Nephron (organoid): ENCODE results near the gene DPPA2.
A peak's percentile ranks its signal among the peaks of the same experiment; 100 is the strongest.

Source experiments
- H3K27ac Mint-ChIP-seq, 3 experiments: 2 replicates each; pipeline ENCODE4 v1.8.0; 2020; ENCODE audit warnings: mixed read lengths in 3 of 3, mild to moderate bottlenecking in 2 of 3, moderate library complexity in 1 of 3
- H3K27me3 Mint-ChIP-seq: 2 replicates; pipeline ENCODE4 v1.8.0; 2021; ENCODE audit warnings: low read depth, mild to moderate bottlenecking, moderate library complexity, mixed read lengths
- H3K36me3 Mint-ChIP-seq: 2 replicates; pipeline ENCODE4 v1.8.0; 2020; ENCODE audit warnings: low read depth, mixed read lengths
- H3K4me1 Mint-ChIP-seq: 2 replicates; pipeline ENCODE4 v1.8.0; 2020; ENCODE audit warnings: mixed read lengths
- H3K4me3 Mint-ChIP-seq, 3 experiments: 2 replicates each; pipeline ENCODE4 v1.8.0; 2020; ENCODE audit warnings: mild to moderate bottlenecking in 3 of 3, mixed read lengths in 3 of 3, moderate library complexity in 2 of 3
- H3K9me3 Mint-ChIP-seq: 2 replicates; pipeline ENCODE4 v1.8.0; 2020; ENCODE audit warnings: mixed read lengths
- TF ChIP-seq, protein P1 (sequence below), 3 experiments: fragments of 200-600 bp; sonication (generic); IDR thresholded peaks; one replicate each; pipeline ENCODE4 v1.5.0; 2021; ENCODE audit warnings: antibody characterized with exemption in 3 of 3; ENCODE audit not compliant: unreplicated experiment in 3 of 3

The DPPA2 gene

DNA sequence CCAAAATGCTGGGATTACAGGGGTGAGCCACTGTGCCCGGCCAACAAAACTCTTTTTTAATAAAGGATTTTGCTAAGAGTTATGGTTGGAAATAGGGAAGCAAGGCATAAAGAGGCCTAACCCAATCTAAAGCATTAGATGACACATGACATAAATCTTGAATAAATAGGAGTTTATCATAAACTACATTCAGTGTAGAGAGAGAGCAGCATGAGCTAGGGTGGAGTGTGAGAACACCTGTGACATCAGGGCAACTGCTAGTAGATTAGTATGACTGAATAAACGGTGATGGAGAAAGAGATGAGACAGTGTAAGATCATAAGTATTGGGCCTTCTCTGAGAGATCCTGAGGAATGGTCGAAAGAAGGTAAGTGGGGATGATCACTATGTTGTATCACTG lies 63.7 kb downstream of the DPPA2 start:
- peaks cover 8% of the 10 kb centered on the region for H3K9me3 Mint-ChIP-seq
- H3K27ac Mint-ChIP-seq: peak overlapping the region in 2 of 3 experiments; percentile 18 to 43
- H3K36me3 Mint-ChIP-seq: no peaks in the 10 kb centered on the region
- H3K4me1 Mint-ChIP-seq: peaks cover 19% of the 10 kb centered on the region
- no peak overlapping the region for H3K4me3 Mint-ChIP-seq
- TF ChIP-seq, protein P1, sequence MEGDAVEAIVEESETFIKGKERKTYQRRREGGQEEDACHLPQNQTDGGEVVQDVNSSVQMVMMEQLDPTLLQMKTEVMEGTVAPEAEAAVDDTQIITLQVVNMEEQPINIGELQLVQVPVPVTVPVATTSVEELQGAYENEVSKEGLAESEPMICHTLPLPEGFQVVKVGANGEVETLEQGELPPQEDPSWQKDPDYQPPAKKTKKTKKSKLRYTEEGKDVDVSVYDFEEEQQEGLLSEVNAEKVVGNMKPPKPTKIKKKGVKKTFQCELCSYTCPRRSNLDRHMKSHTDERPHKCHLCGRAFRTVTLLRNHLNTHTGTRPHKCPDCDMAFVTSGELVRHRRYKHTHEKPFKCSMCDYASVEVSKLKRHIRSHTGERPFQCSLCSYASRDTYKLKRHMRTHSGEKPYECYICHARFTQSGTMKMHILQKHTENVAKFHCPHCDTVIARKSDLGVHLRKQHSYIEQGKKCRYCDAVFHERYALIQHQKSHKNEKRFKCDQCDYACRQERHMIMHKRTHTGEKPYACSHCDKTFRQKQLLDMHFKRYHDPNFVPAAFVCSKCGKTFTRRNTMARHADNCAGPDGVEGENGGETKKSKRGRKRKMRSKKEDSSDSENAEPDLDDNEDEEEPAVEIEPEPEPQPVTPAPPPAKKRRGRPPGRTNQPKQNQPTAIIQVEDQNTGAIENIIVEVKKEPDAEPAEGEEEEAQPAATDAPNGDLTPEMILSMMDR (IDR thresholded peaks at IDR 0.05; ENCODE audit: unreplicated experiment in 3 of 3): no peak
- H3K27me3 Mint-ChIP-seq: peaks cover 3% of the 10 kb centered on the region
